GM18517 (cell line): Measurements from ENCODE around the gene FUT2.

Experiments
- ATAC-seq: cut with Tn5 transposase; IDR thresholded peaks from one replicate; pipeline ENCODE4 v1.9.1; 2021; ENCODE audit warnings: mild to moderate bottlenecking, moderate library complexity; ENCODE audit not compliant: unreplicated experiment

The FUT2 gene

GRCh38 chr19:48749571-48750198 is 53.9 kb downstream of the FUT2 start:
- no peak for ATAC-seq

- ATAC-seq: no peak
Observed at GRCh38 chr19:48750351-48750750, 54.6 kb downstream of the FUT2 start.

GRCh38 chr19:48750771-48751504 is 55.2 kb downstream of the FUT2 start:
- no peak for ATAC-seq

- ATAC-seq: no peak
Observed at GRCh38 chr19:48751845-48752495, 56.2 kb downstream of the FUT2 start.

- no peak for ATAC-seq
Observed at GRCh38 chr19:48752496-48753365, 57.0 kb downstream of the FUT2 start, which contains the start of gene FUT1. Gene FUT1, minus strand, starts transcription at chr19:48752641. Its CDS starts 1,360 bp downstream, at chr19:48751281.

- no peak for ATAC-seq
Observed at GRCh38 chr19:48755084-48755641, 59.4 kb downstream of the FUT2 start, which contains the start of gene FGF21. Gene FGF21, plus strand, starts transcription at chr19:48755524. Its CDS starts 713 bp downstream, at chr19:48756237.
